NCI-H1417 treated with DMSO at 0.1 percent for 48 hours (cell line): Measurements from ENCODE around the gene TMEM132D.

Source experiments
- DNase-seq: peaks from one replicate; lab custom pipeline; 2025; lab: John Stamatoyannopoulos, UW

Gene TMEM132D

DNA sequence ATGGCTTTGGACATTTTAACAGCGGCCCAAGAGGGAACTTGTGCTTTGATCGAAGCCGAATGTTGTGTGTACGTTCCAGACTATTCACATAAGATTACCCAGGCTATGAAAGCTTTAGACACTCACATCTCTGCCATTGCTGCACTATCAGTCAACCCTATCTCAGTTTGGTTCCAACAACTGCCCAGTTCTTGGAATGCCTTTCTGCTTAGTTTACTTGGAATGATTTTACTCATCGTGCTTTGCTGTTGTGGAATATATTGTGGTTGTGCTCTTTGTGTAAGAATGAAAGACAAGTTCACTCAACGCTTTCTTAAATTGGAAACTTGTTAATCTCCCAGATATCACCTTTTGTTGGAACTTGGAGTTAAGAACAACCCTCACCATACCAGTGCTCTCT, 552.3 kb downstream of the TMEM132D start:
- no peak for DNase-seq

DNA sequence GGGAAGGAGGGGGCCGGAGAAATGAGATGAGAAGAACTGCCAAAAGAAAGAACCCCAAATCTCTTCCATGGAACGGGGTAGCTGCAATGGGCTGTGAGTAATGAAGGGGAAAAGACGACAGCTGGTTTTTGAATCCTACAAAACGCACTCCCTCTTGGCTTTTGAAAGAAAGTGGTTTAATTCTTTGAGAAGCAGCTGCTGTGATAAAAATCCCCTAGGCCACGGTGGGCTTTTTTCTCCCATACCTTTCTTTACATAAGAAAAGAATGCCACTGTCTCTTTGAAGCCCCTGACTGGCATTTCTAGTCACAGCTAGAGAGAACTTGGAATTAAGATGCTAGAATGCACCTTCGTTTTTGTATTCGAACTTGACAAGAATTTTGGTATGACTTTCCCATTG, 564.5 kb downstream of the TMEM132D start:
- no peak for DNase-seq

DNA sequence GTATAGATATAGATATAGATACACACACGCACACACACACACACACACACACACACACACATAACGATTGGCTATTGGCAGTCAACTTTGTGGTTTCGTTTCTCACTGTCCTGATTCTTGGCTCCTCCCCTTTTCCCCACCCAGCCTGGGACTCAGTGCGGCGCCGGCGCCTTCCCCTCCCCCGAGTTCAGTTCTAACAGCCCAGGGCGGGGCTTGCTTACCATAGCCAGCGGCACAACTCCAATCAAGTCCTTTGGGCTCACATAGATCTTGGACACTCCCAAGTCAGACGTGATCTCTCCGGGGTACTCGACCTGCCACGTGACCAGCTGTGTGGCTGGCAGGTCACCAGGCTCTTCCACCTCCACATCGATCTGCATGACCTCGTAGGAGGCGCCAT, 566.4 kb downstream of the TMEM132D start:
- DNase-seq: no peak

DNA sequence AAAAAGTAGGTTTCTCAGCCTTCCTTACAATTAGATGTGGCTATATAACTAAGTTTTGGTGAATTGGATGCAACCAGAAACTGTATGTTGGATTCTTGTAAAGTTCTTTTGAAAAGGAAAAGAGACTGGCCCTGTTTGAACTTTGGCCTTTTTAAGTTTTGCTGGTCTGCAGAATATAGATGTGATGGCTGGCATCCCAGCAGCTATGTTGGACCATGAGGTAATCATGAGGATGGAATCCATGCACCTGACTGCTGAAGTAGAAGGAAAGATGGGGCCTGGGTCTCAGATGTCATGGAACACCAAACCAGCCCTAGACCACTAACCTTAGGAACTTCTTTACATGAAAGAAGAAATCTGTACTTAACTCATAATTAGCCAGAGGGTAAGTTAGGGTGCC, 568.1 kb downstream of the TMEM132D start:
- DNase-seq: no peak

DNA sequence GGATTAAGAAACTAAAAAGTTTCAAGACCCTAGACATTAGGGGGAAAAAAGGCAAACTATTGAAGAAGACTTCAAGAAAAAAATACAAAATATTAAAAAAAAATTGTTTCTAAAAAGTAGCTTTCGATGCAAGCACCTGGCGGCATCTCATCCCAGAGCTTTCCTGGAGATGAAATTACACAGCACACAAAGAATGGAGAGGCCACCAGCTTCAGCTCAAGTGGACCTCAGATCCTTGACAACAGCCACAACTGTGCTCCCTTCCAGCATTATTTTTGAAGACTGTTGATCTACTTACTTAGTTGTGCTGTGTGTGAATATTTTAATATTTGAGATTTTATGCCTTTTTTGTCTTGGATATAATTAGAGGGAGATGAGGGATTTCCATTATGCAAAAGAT, 571.5 kb downstream of the TMEM132D start:
- DNase-seq: no peak

DNA sequence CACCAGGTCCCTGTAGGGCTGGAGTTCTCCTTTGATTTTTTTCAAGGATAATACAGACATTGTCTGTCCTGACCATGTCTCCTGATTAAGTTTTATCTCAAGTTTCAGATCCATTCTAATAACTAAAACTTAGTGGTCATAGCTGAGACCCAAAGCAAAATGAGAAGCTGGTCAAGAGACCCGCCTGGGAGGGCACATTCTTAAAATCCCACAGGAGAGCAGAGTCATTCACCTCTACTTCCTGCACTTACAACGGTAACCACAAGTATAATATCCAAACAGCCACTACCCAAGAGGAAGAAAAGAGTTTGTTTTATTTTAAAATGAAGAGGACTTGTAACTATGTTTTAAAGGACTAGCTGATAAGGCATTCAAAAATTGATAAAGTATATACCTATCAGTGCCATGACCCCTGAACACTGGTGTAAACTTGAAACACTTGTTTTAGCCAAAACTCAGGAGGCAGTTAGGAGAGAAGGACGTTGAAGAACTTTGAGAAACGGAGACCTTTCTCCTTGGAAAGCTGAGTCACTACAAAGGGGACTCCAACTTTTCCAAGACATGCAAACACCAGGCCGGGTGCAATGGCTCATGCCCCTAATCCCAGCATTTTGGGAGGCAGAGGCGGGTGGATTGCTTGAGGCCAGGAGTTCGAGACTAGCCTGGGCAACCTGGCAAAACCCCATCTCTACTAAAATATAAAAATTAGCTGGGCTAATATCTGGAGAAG, 572.3 kb downstream of the TMEM132D start:
- no peak for DNase-seq

DNA sequence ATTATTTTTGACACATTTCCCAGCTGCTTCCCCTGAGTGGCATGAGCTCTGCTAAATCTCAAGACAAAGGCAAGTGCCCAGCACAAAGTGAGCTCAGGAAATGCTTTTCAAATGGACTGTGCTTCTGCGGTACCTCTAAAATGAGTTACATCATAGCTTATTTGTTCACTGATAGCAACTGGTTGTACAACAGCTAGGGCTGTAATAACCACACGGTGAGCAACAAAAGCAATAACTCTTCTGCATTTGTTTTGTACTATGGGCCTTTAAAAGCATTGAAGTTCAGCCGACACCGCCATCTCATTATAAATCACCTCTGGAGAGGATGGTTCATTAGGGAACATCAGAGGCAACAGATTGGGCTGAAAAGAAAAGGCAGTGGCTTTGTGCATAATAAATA, 575.6 kb downstream of the TMEM132D start:
- DNase-seq: no peak

DNA sequence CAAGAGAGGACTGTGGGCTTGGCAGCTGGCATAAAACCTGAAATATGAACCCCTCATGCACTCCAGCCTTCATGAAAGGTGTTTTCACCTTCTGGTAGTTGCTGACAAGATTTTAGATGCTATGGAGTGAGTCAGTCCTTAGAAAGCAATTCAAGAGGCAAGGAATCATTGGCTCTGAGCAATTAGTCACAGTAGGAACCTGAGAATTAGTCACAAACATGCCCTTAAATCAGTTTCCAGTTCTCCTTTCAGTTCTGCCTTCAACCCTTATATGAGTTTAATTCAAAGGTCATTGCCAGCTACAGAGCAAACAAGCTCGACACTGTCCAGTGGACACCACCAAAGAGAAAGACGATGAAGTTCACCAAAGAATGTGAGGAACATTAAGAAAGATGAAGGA, 578.3 kb downstream of the TMEM132D start:
- DNase-seq: no peak

DNA sequence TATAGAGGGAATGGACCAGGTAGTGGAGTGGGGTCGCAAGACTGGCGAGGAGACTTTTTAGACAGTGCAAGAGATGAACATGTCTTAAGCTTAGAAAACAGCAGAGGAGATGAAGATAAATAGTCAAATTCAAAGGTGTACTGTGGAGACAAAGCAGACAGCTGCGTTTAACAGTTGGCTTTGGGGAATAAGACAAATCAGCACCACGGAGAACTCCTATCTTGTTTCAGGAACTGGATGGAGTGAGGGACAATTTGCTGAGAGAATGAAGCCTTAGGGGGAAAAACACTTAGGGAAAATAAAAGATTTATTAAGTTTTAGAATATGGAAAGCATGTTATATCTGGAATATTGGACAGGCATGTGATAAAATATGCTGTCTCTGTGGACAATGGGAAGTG, 591.8 kb downstream of the TMEM132D start:
- no peak for DNase-seq

DNA sequence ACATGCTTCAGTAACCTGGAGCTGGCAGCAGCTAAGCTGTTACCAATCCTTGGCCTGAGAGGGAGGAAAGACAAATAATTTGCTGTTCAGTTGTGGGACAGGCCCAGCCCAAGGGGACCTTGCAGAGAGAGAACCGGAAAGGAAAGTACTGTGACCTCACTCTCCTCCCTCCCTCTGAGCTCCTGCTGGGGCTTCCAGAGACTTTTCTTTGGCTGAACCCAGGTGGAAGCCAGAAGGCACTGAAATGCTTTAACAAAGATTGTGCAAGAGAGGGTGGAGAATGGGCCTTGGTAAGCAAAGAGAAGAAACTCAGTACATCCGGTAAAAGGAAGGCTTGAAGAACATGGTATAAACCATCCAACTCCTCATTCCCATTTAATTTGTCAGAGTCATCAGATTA, 593.5 kb downstream of the TMEM132D start:
- no peak for DNase-seq

DNA sequence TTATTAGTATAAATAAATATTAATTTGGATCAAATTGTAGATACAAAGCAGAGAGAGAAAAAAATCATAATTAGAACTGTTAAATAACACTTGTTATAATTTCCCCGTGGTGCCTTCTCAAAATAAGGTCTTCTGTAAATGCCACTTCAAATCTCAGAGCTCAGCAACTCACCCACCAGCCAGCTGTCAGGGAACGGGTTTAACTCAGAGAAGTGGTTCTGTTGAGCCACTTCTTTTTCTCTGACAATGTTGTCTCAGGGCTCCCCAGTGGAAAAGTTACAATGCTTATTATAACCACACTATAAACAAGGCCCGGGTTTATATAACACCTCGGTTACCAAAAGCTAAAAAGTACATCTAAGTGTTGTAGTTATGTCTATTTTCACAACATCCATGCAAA, 598.0 kb downstream of the TMEM132D start:
- no peak for DNase-seq

DNA sequence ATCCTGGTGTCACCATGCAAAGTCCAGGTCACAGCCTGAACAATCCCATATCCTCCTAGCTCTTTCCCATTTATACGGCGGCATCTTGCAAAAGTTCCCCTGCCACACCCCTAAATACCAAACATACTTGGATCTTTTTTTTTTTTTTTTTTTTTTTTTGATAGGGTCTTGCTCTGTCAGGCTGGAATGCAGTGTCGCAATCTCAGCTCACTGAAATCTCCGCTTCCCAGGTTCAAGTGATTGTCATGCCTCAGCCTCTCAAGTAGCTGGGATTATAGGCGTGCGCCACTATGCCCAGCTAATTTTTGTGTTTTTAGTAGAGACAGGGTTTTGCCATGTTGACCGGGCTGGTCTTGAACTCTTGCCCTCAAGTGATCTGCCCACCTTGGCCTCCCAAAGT, 599.3 kb downstream of the TMEM132D start:
- DNase-seq: no peak

DNA sequence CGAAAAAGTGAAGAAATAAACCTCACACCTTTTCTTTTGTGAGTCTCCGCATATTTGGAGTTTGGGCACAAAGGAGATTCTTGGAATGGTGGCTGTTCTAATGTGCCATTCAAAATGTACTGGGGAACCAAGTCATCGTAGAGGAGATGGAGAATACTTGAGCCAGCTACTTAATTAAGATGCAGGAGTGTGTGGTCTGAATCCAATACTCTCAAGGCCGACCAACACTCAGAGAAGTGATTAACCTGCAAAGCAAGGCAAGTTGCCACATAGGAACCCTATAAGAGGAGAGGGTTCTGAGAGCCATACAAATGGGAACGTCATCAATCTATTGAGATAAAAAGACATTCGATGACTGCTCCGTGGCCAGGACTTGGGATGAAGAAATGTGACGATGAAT, 603.8 kb downstream of the TMEM132D start:
- DNase-seq: no peak

DNA sequence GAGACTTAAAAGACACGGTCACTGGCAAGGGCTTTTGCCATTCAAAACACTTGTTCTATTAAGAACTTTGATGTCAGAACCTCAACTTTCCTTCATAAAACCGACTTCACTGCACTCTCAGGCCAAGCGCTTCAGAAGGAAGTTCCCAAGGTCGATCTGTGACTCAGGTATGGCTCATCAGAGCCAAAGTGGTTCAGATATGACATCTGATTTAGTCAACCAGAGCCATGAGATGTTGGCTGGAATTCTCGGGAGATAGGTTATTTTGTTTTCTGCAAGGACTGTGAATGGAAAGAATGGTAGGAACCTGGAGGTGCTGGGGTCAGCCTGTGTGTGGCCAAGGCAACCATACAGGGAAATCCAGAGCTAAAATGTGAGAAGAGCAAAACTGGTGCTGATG, 604.9 kb downstream of the TMEM132D start:
- no peak for DNase-seq

DNA sequence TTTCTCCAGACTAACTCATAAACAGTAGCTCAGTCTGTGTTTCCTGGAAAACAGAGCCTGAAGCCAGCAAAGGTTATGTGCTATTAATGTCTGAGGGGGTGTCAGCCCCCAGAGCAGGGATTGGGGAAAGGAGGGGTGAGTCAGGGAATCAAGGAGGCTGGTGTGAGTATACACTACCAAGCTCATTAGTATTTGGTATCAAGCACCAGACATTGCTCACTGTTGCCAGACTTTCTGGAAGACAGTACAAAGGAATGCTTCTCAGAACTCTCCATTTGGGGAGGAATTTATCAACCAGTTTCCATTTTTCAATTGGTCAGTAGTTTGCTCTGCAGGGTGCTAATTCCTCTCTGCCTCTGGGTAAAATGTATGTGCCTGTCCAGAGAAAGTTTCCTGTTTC, 607.2 kb downstream of the TMEM132D start:
- DNase-seq: no peak

DNA sequence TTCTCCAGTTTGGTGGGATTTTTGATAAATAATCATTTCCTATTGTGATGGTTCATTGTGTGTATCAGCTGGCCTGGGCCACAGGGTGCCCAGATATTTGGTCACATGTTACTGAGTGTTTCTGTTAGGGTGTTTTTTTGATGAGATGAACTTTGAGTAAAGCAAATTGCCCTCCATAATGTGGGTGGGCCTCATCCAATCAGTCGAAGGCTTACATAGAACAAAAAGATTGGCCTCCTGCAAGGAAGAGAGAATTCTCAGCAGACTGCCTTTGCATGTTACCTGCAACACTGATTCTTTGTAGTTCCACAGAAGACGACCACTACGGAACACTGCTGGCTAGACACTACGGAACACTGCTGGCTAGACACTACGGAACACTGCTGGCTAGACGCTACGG, 609.0 kb downstream of the TMEM132D start:
- DNase-seq: no peak

DNA sequence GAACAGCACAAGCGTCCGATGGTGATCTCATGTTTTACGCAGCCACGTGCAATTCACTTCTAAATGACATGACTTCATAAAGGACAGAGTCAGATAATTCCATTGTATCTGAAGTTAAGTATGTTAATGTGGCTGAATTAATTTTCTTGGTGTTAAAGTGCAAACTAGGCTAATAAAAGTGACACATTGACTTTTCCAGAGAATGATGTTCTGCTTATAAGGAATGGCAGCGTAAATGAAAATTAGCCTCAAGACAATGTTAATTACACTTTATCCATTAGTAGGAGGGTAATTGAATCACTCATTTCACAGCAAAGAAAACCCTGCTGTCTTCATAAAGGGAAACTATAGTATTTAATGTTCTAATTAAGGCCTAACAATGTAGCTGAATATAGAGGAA, 624.1 kb downstream of the TMEM132D start:
- DNase-seq: no peak

DNA sequence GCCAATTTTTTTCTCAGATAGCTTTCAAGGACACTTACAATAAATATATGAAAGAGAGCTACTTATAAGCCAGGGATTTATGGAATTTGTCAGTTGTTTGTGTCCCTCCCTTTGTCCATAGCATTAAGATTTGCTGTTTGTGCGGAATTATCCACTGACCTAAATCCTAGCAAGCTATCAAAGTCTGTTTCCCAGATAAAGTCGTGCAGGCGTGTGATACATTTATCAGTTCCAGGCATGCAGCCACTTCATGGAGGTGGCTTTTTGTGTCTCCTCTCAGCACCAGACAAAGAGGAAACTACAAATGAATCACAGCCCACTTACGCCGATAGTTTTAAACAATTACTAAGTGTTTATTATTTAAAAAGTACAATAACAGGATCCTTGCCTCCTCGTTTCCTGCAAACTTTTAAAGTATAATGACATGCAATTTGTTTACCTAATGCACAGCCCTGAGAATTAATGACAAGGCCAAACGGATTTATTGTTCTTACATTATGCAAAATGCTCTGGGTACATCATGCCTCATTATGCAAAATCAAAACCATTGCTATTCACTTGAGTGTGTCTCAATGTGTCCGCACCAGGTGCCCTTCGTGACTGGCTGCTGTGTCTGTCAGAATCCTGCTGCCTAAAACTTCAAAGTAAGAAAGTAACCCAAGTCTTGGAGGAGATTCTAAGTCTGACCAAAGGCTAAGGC, 627.3 kb downstream of the TMEM132D start:
- DNase-seq: no peak

DNA sequence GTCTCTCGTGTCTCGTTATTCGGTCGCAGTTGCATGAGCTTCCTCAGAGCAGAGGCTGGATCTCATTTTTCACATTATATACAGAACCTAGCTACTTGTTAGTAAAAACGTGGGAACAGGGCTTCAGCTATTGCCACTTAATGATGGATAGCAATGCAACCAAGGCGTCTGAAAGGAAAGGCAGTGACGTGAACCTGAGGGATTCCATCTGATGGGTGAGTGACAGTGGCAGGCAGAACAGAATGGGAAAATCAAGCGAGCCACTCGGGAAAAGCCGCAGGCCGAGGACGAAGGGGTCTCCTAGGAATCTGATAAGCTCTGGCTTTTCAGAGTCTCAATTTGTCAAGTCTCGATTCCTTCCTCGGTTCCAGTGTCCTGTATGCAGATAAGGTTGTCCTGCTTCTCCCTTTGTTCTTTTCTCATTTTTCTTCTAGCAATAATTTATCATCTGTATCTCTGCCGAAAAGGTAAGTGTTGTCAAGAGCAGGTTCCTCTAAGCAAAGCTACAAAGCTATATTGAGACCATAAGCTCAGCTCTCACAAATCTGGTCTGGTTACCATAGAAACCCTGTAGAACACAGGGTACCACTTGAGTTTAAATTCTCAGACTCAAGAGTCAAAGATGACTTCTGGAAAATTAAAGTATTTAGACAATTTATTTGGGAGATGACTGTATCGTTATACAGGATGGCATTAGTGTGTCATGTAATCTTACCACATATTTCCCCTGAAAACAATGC, 633.9 kb downstream of the TMEM132D start:
- no peak for DNase-seq

DNA sequence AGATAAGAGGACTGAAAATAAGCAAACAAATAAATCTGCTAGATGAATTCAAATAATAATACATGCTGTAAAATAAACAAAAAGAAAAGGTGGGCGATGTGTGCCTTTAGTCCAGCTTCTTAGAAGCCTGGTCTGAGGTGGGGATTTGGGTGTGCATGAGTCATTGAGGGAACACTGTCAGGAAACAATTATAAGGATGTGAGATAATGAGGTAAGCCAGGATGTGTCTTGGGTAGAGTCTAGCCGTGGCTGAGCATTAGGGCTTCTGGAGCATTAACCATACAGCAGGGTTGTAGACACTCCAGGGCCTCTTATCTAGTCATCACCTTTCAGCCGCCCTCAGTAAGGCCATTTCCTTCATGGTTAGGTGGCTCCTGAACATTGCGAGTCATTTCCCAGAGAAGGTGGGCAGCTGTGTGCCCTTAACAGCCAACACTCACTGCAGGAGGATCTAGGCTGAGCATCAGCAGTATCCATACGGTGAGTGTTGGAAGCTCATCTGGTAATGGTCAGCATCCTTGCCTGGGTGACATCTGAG, 645.0 kb downstream of the TMEM132D start:
- DNase-seq: no peak

DNA sequence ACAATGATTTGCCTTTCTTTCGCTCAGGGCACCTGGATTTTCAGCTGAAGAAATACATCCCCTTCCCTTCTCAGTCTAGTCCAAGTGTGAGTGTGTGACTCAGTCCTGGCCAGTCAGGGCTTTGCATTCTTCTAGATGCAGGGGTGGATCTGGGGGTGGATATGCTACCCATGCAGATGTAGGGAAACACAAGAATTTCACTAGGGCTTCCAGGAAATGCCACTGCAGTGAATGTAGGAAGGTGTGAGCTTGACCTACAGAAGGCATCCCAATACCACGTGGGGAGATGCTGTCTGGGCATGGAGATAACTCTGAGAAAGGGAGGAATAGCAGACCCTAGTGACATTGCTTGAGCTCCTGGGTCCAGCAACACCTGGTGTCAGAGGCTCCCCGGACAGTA, 646.3 kb downstream of the TMEM132D start:
- no peak for DNase-seq

DNA sequence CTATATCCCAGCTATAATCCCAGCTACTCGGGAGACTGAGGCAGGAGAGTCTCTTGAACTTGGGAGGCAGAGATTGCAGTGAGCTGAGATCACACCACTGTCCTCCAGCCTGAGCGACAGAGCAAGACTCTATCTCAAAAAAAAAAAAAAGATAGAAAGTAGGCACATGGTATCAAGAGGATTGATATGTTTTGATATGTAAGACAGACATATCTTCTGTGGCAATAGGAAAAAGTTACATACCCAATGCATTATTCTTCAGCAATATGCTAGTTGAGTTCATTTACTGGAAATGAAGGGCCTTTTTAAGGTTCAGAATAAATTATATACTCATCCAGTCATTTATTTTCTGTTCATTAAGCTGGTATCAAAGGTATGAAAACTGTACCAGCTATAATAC, 657.2 kb downstream of the TMEM132D start:
- no peak for DNase-seq

DNA sequence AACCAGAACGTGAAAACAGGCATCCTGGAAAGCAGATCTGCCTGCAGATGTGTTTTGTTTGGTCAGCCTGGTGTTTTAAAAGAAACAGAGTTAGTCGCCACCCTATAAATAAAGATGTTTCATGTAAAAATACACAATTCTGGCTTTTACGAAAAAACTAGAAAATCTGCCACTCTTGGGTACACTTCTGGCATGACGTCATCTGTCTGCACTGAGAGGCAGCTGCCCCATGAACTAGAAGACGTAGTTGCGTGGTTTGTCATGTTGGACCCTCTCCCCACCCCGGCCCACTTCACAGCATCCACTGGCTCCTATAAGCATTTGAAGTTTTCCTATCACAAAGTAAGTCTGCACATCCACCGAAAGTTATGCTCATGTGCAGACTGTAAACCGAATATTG, 658.1 kb downstream of the TMEM132D start:
- DNase-seq: no peak
